HepG2 (cell line): ENCODE measurements around the gene OR2F2. TPM values are rescaled to one million over a fixed set of nuclear protein-coding genes. Genes with fewer than 3 reads are reported as not detected.
A peak's percentile ranks its signal among the peaks of the same experiment; 100 is the strongest.

Experiments
- ATF1 ChIP-seq: IDR thresholded peaks from 2 replicates; pipeline ENCODE4 v1.6.1; 2016; ENCODE audit warnings: mild to moderate bottlenecking, control low read depth
- CCDC6 ChIP-seq: sonication (generic); formaldehyde crosslinking; IDR thresholded peaks from 2 replicates; pipeline ENCODE4 v1.8.1; 2022; ENCODE audit warnings: mild to moderate bottlenecking, missing genetic modification reagents, moderate library complexity
- ESRRA ChIP-seq: sonication (generic); formaldehyde crosslinking; IDR thresholded peaks from 2 replicates; pipeline ENCODE4 v1.5.1; 2020; ENCODE audit warnings: mild to moderate bottlenecking, low read depth, missing genetic modification reagents
- KLF15 ChIP-seq: sonication (generic); formaldehyde crosslinking; IDR thresholded peaks from 2 replicates; pipeline ENCODE4 v1.8.1; 2023; ENCODE audit warnings: borderline replicate concordance, mild to moderate bottlenecking, inconsistent platforms, missing genetic modification reagents, mixed read lengths
- MIER3 ChIP-seq: IDR thresholded peaks from 2 replicates; pipeline ENCODE4 v1.6.1; 2016; ENCODE audit warnings: missing compliant biosample characterization, borderline replicate concordance
- NR2F1 ChIP-seq, 2 experiments: fragments of 450-650 bp in 1 of 2; formaldehyde crosslinking in 1 of 2; IDR thresholded peaks; 2 replicates each; pipeline versions ENCODE4 v1.5.0 to v1.6.1; 2016 to 2020; ENCODE audit warnings: mild to moderate bottlenecking in 1 of 2, missing compliant biosample characterization in 1 of 2, missing genetic modification reagents in 1 of 2, moderate library complexity in 1 of 2
- PAXIP1 ChIP-seq: sonication (generic); formaldehyde crosslinking; conservative IDR thresholded peaks from 2 replicates; pipeline ENCODE4 v1.4.0; 2020; ENCODE audit warnings: mild to moderate bottlenecking, missing genetic modification reagents, moderate library complexity
- PREB ChIP-seq: sonication (generic); formaldehyde crosslinking; IDR thresholded peaks from 2 replicates; pipeline ENCODE4 v1.4.0; 2020; ENCODE audit warnings: missing genetic modification reagents
- RARA ChIP-seq: IDR thresholded peaks from 2 replicates; pipeline ENCODE4 v1.6.1; 2016; ENCODE audit warnings: missing genetic modification reagents, missing compliant biosample characterization
- RNF219 ChIP-seq: sonication (generic); formaldehyde crosslinking; IDR thresholded peaks from 2 replicates; pipeline ENCODE4 v1.5.0; 2020; ENCODE audit warnings: mild to moderate bottlenecking, missing genetic modification reagents
- SRSF4 ChIP-seq: fragments of 200-400 bp; formaldehyde crosslinking; IDR thresholded peaks from one replicate; pipeline ENCODE4 v1.6.1; 2018; ENCODE audit warnings: mild to moderate bottlenecking, low read depth, low read length, moderate library complexity; ENCODE audit not compliant: poor library complexity, severe bottlenecking
- SRY ChIP-seq: sonication (generic); formaldehyde crosslinking; IDR thresholded peaks from 2 replicates; pipeline ENCODE4 v1.8.0; 2022; ENCODE audit warnings: mild to moderate bottlenecking, missing genetic modification reagents
- TCF7 ChIP-seq: sonication (generic); IDR thresholded peaks from 2 replicates; pipeline ENCODE4 v1.6.1; 2016; ENCODE audit warnings: antibody characterized with exemption, low read depth
- THAP7 ChIP-seq: sonication (generic); formaldehyde crosslinking; IDR thresholded peaks from 2 replicates; pipeline ENCODE4 v1.8.1; 2023; ENCODE audit warnings: mild to moderate bottlenecking, missing genetic modification reagents
- YY1 ChIP-seq: IDR thresholded peaks from 2 replicates; pipeline ENCODE4 v1.6.1; 2011; ENCODE audit warnings: low read length, low read depth, moderate library complexity, mild to moderate bottlenecking; ENCODE audit not compliant: insufficient read depth, insufficient replicate concordance
- ZEB1 ChIP-seq: IDR thresholded peaks from 2 replicates; pipeline ENCODE4 v1.6.1; 2012; ENCODE audit warnings: mild to moderate bottlenecking, low read depth, inconsistent platforms; ENCODE audit not compliant: insufficient replicate concordance
- ZNF143 ChIP-seq: sonication (generic); formaldehyde crosslinking; IDR thresholded peaks from 2 replicates; pipeline ENCODE4 v1.4.0; 2020; ENCODE audit warnings: missing genetic modification reagents
- ZNF33A ChIP-seq: sonication (generic); formaldehyde crosslinking; IDR thresholded peaks from 2 replicates; pipeline ENCODE4 v1.5.1; 2020; ENCODE audit warnings: missing genetic modification reagents, mild to moderate bottlenecking, moderate library complexity, borderline replicate concordance
- ZNF563 ChIP-seq: sonication (generic); formaldehyde crosslinking; IDR thresholded peaks from 2 replicates; pipeline ENCODE4 v1.8.0; 2022; ENCODE audit warnings: mild to moderate bottlenecking, moderate library complexity, missing genetic modification reagents
- ZNF660 ChIP-seq: sonication (generic); formaldehyde crosslinking; IDR thresholded peaks from 2 replicates; pipeline ENCODE4 v1.5.1; 2020; ENCODE audit warnings: mild to moderate bottlenecking, low read depth, missing genetic modification reagents, borderline replicate concordance
- ZNF747 ChIP-seq: sonication (generic); formaldehyde crosslinking; IDR thresholded peaks from 2 replicates; pipeline ENCODE4 v1.8.1; 2023; ENCODE audit warnings: missing genetic modification reagents, mild to moderate bottlenecking, borderline replicate concordance
- ZNF792 ChIP-seq: IDR thresholded peaks from 2 replicates; pipeline ENCODE4 v1.6.1; 2016
- polyA plus RNA-seq, 8 experiments: library from polyadenylated mRNA; depleted of rRNA in 3 of 8; stranded (reverse) in 7 of 8; unstranded in 1 of 8; fragments of >200 nt; fragmentation: Illumina TruSeq in 4 of 8; extraction: Trizol in 4 of 8; gene quantifications; 2 replicates each; pipeline versions ENCODE4 v1.2.1 to v1.2.3, GENCODE V29; 2011 to 2016; ENCODE audit warnings: low read depth in 4 of 8, missing spikeins in 1 of 8, mixed read lengths in 1 of 8; ENCODE audit not compliant: insufficient read depth in 1 of 8
- total RNA-seq, 5 experiments: library from RNA; depleted of rRNA; stranded (reverse); fragments of >200 nt; fragmentation: Illumina TruSeq; extraction: Trizol; gene quantifications; 2 replicates each; pipeline ENCODE4 v1.2.3, GENCODE V29; 2016; ENCODE audit warnings: low read depth in 1 of 5

Gene OR2F2
- total and polyA plus RNA-seq, 2 of the 13 experiments (the other 11 are each of a cell fraction or from before 2014, with no cell fraction given), result 0.13 TPM; not detected in 1

- peak; percentile 96 for TF ChIP-seq PAXIP1 (CRISPR knock-in tag)
- TF ChIP-seq SRSF4, result no peak
- peak; percentile 61; the same call in 1 of the 2 replicates for TF ChIP-seq MIER3 (CRISPR knock-in tag)
- TF ChIP-seq CCDC6 (CRISPR knock-in tag), result peak; percentile 85
- no peak for TF ChIP-seq PREB (CRISPR knock-in tag)
- TF ChIP-seq KLF15 (CRISPR knock-in tag), result peak; percentile 41; the same call in 1 of the 2 replicates
- peak; percentile 51 for TF ChIP-seq ZEB1
- TF ChIP-seq ATF1, result peak; percentile 24; the same call in 1 of the 2 replicates
- TF ChIP-seq YY1, result peak; percentile 58
- TF ChIP-seq ZNF143 (CRISPR knock-in tag), result 0 out of 2 replicates have a peak, but pooled peaks have one; percentile 39
- 0 out of 2 replicates have a peak, but pooled peaks have one; percentile 36 for TF ChIP-seq RNF219 (CRISPR knock-in tag)
- peak; percentile 65; the same call in 1 of the 2 replicates for TF ChIP-seq RARA (CRISPR knock-in tag)
- TF ChIP-seq TCF7, result no peak
- peak; percentile 56 for TF ChIP-seq ZNF792
- peak; percentile 82 for TF ChIP-seq ZNF747 (CRISPR knock-in tag)
- peak; percentile 91 for TF ChIP-seq ESRRA
- TF ChIP-seq THAP7 (CRISPR knock-in tag), result peak; percentile 64; the same call in 1 of the 2 replicates
- peak; percentile 83 for TF ChIP-seq ZNF563
- TF ChIP-seq NR2F1 (CRISPR knock-in tag; IDR thresholded peaks at IDR 0.05), result peak; percentile 66 to 83; a peak in 3 of 4 replicates
- TF ChIP-seq ZNF660 (CRISPR knock-in tag), result no peak
- TF ChIP-seq SRY (CRISPR knock-in tag), result peak; percentile 23; the same call in 1 of the 2 replicates
- TF ChIP-seq ZNF33A (CRISPR knock-in tag), result peak; percentile 81; the same call in 1 of the 2 replicates
Observed at GRCh38 chr7:143901668-143902331, 33.2 kb upstream of the OR2F2 start, which contains the start of gene TCAF1 (continued).
